T-helper 2 cell treated with Interferon-gamma antibody and Interleukin-4, amounts not matched to agents 5 μg/mL and 100 μg/mL, for 36 hours (primary cell): ENCODE data around the gene TSPAN31.
A peak's percentile ranks its signal among the peaks of the same experiment; 100 is the strongest.

Experiments
- DNase-seq: peaks from one replicate; pipeline ENCODE4 v3.0.0; 2021; ENCODE audit warnings: low spot score
- H3K27ac Mint-ChIP-seq: one replicate; pipeline ENCODE4 v1.8.0; 2021; ENCODE audit warnings: mild to moderate bottlenecking, mixed read lengths
- H3K27me3 Mint-ChIP-seq: one replicate; pipeline ENCODE4 v1.8.0; 2021; ENCODE audit warnings: low read depth, mixed read lengths
- H3K36me3 Mint-ChIP-seq: one replicate; pipeline ENCODE4 v1.8.0; 2021; ENCODE audit warnings: low read depth, mixed read lengths
- H3K4me1 Mint-ChIP-seq: one replicate; pipeline ENCODE4 v1.8.0; 2021; ENCODE audit warnings: low read depth, mixed read lengths
- H3K4me3 Mint-ChIP-seq: one replicate; pipeline ENCODE4 v1.8.0; 2022; ENCODE audit warnings: mild to moderate bottlenecking, moderate library complexity, mixed read lengths
- H3K9me3 Mint-ChIP-seq: one replicate; pipeline ENCODE4 v1.8.0; 2021; ENCODE audit warnings: mixed read lengths

Gene TSPAN31

DNA sequence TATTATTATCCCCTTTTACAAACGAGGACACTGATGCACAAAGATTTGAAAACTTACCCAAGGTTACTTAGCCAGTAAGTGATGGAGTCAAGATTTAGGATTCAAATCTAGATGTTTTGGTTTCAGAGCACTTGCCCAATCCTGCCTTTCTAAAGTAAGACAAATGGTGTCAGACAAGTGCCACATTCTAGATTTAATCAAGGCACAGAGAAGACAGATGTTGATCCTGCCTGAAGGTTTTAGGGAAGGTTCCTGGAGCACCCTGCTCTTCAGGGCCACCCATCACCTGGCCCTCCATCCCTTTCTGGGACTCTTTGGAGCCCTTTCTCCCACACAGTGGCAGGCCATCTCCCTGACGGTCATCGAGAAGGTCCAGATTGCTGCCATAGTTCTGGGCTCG is 12.9 kb downstream of the TSPAN31 start:
- peaks cover 32% of the 10 kb centered on the region for H3K4me1 Mint-ChIP-seq
- H3K4me3 Mint-ChIP-seq = no peak overlapping the region
- no peak for DNase-seq
- H3K36me3 Mint-ChIP-seq = peaks cover 13% of the 10 kb centered on the region
- no peaks in the 10 kb centered on the region for H3K27me3 Mint-ChIP-seq
- no peaks in the 10 kb centered on the region for H3K9me3 Mint-ChIP-seq
- no peak overlapping the region for H3K27ac Mint-ChIP-seq

- no peak for DNase-seq
- H3K9me3 Mint-ChIP-seq = no peaks in the 10 kb centered on the region
- no peak overlapping the region for H3K4me3 Mint-ChIP-seq
- H3K27me3 Mint-ChIP-seq = no peaks in the 10 kb centered on the region
- no peak overlapping the region for H3K27ac Mint-ChIP-seq
- peaks cover 24% of the 10 kb centered on the region for H3K4me1 Mint-ChIP-seq
- peaks cover 13% of the 10 kb centered on the region for H3K36me3 Mint-ChIP-seq
Observed at GRCh38 chr12:57758552-57759359, 13.9 kb downstream of the TSPAN31 start.

DNA sequence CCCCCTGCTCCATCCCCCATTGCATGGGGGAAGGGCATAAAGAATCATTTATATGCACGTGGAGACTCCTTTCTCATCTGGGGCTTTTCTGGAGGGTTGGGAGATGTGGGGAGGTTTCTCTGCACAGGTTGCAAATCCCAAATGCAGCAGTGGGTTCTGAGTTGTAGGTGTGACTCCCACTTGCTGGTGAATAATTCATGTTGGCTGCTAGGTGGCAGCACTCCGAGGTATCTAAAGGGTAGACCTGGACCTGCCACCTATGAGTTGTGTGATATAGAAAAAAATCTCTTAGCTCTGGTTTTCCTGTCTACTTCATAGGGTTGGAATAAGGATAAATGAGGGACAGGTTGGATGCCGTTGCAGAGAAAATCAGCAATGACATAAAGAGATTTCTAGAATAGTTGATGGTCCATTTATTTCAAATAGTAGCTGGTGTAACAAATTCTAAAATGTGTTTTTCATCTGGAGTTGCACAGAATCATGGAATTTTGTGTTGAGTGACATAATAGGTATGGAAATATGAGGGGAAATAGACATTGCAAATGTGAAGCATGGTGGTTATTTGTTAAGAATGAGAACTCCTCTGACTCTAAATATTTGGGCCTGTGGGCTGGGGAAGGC is 14.6 kb downstream of the TSPAN31 start:
- no peaks in the 10 kb centered on the region for H3K27me3 Mint-ChIP-seq
- peak; percentile 24 for DNase-seq
- H3K4me3 Mint-ChIP-seq = no peak overlapping the region
- no peak overlapping the region for H3K27ac Mint-ChIP-seq
- no peaks in the 10 kb centered on the region for H3K9me3 Mint-ChIP-seq
- H3K4me1 Mint-ChIP-seq = peaks cover 21% of the 10 kb centered on the region
- H3K36me3 Mint-ChIP-seq = peaks cover 13% of the 10 kb centered on the region

DNA sequence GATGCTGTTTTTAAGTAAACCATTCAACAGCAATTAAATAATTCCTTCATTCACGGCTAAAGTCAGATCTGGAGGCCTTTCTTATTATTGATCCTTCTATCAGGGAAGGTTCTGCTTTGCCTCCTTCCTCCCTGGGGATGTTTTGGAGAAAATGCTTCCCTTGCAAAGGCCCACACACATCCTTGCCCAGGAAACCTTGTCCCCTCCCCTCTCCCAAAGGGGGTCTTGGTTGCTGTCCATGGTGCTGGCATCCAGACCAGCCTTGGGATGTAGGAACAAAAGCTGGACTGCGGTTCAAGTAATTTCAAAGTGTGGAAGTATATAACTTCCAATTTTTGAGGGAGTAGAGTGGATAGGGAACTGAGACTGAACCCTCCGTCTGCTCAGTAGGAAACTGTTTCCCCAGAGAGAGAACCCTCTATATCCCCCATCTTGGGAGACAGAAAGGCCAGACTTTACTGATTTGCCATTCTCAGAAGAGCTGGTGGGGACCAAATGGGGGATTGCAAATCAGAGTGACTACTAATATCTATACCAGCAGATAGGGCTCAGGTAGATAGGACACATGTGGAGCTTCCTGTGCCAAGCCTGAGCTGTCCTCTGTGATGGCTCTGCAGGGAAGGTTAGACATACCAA is 15.6 kb downstream of the TSPAN31 start:
- H3K9me3 Mint-ChIP-seq = no peaks in the 10 kb centered on the region
- no peak for DNase-seq
- peaks cover 3% of the 10 kb centered on the region for H3K27me3 Mint-ChIP-seq
- peaks cover 20% of the 10 kb centered on the region for H3K4me1 Mint-ChIP-seq
- H3K36me3 Mint-ChIP-seq = peaks cover 13% of the 10 kb centered on the region
- no peak overlapping the region for H3K4me3 Mint-ChIP-seq
- no peak overlapping the region for H3K27ac Mint-ChIP-seq

DNA sequence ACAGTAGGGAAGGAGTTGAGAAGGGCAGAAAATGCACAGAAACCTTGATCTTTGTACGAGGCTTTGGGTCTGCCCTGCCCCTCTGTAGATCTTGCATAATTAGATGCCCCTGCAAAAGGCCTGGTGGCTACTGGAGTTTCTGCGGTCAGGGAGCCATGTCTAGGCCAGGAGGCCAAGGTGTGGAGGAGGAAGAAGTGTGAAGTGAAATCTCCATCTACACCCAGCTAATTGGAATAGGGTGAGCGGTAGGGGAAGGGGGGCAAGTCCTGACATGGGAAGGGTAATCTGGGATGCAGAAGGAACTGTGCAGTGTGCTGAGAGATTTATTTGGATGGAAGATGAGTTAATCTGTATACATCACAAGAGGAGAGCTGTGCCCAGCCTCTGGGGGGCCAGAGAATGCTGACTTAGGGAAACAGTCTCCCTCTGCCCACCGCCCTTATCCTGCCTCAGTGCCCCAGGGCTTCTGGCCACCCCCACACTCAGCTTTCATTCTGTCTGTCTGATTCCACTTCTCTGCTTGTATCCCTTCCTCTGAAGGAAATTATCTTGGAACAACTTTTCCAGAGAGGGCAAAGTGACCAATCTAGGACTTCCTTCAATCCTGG is 16.7 kb downstream of the TSPAN31 start:
- no peak overlapping the region for H3K4me3 Mint-ChIP-seq
- no peak for DNase-seq
- no peaks in the 10 kb centered on the region for H3K9me3 Mint-ChIP-seq
- H3K36me3 Mint-ChIP-seq = peaks cover 13% of the 10 kb centered on the region
- peaks cover 19% of the 10 kb centered on the region for H3K4me1 Mint-ChIP-seq
- no peak overlapping the region for H3K27ac Mint-ChIP-seq
- H3K27me3 Mint-ChIP-seq = peaks cover 10% of the 10 kb centered on the region

- DNase-seq = no peak
- peaks cover 10% of the 10 kb centered on the region for H3K36me3 Mint-ChIP-seq
- H3K4me3 Mint-ChIP-seq = no peak overlapping the region
- no peak overlapping the region for H3K27ac Mint-ChIP-seq
- peaks cover 14% of the 10 kb centered on the region for H3K27me3 Mint-ChIP-seq
- peaks cover 17% of the 10 kb centered on the region for H3K4me1 Mint-ChIP-seq
- H3K9me3 Mint-ChIP-seq = no peaks in the 10 kb centered on the region
Observed at GRCh38 chr12:57762463-57762862, 17.6 kb downstream of the TSPAN31 start.

GRCh38 chr12:57763881-57764661 is 19.2 kb downstream of the TSPAN31 start:
- peaks cover 17% of the 10 kb centered on the region for H3K4me1 Mint-ChIP-seq
- H3K9me3 Mint-ChIP-seq = no peaks in the 10 kb centered on the region
- peak overlapping the region; percentile 85 for H3K4me3 Mint-ChIP-seq
- no peak for DNase-seq
- H3K36me3 Mint-ChIP-seq = peaks cover 7% of the 10 kb centered on the region
- no peak overlapping the region for H3K27ac Mint-ChIP-seq
- peaks cover 14% of the 10 kb centered on the region for H3K27me3 Mint-ChIP-seq

GRCh38 chr12:57764662-57765002 is 19.8 kb downstream of the TSPAN31 start:
- H3K9me3 Mint-ChIP-seq = no peaks in the 10 kb centered on the region
- H3K27me3 Mint-ChIP-seq = peaks cover 14% of the 10 kb centered on the region
- peak overlapping the region; percentile 29 for H3K27ac Mint-ChIP-seq
- H3K36me3 Mint-ChIP-seq = peaks cover 4% of the 10 kb centered on the region
- peaks cover 14% of the 10 kb centered on the region for H3K4me1 Mint-ChIP-seq
- peak overlapping the region; percentile 85 for H3K4me3 Mint-ChIP-seq
- DNase-seq = no peak

- peak overlapping the region; percentile 85 for H3K4me3 Mint-ChIP-seq
- peak; percentile 49 for DNase-seq
- peaks cover 15% of the 10 kb centered on the region for H3K4me1 Mint-ChIP-seq
- peaks cover 14% of the 10 kb centered on the region for H3K27me3 Mint-ChIP-seq
- peak overlapping the region; percentile 73 for H3K27ac Mint-ChIP-seq
- no peaks in the 10 kb centered on the region for H3K9me3 Mint-ChIP-seq
- H3K36me3 Mint-ChIP-seq = peaks cover 9% of the 10 kb centered on the region
Observed at GRCh38 chr12:57765003-57765697, 20.3 kb downstream of the TSPAN31 start.

- no peak for DNase-seq
- Mint-ChIP-seq H3K27ac (peak overlapping the region; percentile 8), H3K36me3 (peaks cover 13% of the 10 kb centered on the region), H3K27me3 (peaks cover 14% of the 10 kb centered on the region), H3K4me3 (peak overlapping the region; percentile 85), H3K9me3 (no peaks in the 10 kb centered on the region), H3K4me1 (peaks cover 19% of the 10 kb centered on the region)
Observed at GRCh38 chr12:57765698-57766463, 21.0 kb downstream of the TSPAN31 start.

DNA sequence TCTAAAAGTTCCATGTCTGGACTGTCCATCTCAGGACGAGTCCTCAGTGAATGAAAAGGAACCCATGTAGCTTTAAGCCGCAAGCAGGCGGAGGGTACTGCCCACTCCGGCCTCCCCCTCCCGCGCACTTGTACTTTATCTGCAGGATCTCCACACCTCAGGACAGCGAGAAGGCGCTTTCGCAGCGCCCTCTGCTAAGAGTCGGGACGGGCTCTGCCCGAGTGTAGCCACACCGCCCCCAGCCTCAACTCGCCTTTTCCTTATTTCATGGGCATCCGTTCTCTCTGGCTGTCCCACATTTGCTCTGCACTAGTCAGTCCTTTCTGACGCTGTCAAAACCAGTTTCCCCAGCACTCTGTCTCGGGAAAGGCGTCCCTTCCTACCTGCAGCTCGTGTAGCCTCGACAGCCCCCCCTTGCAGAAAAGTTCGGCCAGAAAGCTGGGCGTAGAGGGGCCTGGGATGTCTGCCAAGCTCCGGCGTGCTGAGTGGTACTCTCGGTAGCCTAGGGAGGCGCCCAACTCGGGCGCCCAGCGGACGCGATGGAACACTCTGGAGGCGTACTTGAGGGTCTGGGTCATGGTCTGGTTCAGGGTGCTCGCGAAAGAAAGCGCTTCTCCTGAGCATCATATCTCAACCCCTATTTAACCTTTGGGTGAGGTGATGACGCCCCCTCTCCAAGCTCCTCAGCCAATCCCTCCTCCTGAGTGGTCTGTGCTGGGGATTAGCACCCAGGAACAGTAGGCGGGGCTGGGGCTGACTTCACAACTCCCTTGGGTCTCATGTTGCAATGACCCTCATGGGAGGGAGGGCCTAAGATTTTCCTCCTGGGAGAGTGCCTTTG is 21.8 kb downstream of the TSPAN31 start, which contains the start of gene CYP27B1:
TSS of gene CYP27B1 (minus strand) at position 615 of the 841 bp plus-strand sequence. CDS start at position 578, 37 bp downstream.
- H3K27ac Mint-ChIP-seq = no peak within 1 kb of the TSS
- peaks cover 13% of the 10 kb centered on the region for H3K36me3 Mint-ChIP-seq
- peak; percentile 19 for DNase-seq

DNA sequence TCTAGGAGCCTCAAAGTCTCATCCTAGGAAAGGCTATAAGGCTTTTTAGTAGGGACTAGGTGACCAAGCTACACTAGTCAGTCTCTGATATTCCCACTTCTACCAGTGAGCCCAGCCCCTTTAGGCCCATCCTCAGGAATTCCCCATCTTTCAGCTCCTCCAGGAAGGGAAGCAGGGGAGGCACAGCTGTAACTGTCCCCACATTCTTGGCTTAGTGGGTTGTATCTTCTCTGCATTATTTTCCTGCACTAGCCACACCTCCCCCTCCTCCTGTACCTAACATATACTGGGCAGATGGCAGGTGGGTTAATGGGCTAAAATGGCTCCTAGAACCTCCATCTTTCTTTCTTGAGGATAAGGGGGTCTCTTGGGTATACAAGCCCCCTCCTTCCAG is 22.5 kb downstream of the TSPAN31 start:
- peaks cover 14% of the 10 kb centered on the region for H3K27me3 Mint-ChIP-seq
- H3K9me3 Mint-ChIP-seq = no peaks in the 10 kb centered on the region
- H3K36me3 Mint-ChIP-seq = peaks cover 13% of the 10 kb centered on the region
- no peak for DNase-seq
- H3K4me3 Mint-ChIP-seq = no peak overlapping the region
- H3K27ac Mint-ChIP-seq = no peak overlapping the region
- H3K4me1 Mint-ChIP-seq = peaks cover 25% of the 10 kb centered on the region

More for the DNA sequence above, 21.8 kb downstream of the TSPAN31 start, which contains the start of gene CYP27B1:
- Mint-ChIP-seq H3K4me3 (peak within 1 kb of the TSS; percentile 85), H3K4me1 (peaks cover 23% of the 10 kb centered on the region), H3K9me3 (no peaks in the 10 kb centered on the region), H3K27me3 (peaks cover 14% of the 10 kb centered on the region)
